ENCODE measurements around the gene DUOX1.

The DUOX1 gene

GRCh38 chr15:45118131-45118588 lies 11.6 kb upstream of the DUOX1 start:
- H3K27ac ChIP-seq (replicated peaks), result no peak overlapping the region
- peaks cover 53% of the 10 kb centered on the region for H3K27me3 ChIP-seq (ENCODE audit: insufficient read depth, poor library complexity, severe bottlenecking)
- no peak overlapping the region for H3K4me3 ChIP-seq (replicated peaks; ENCODE audit: insufficient read depth, low read length)
- TF ChIP-seq CTCF (IDR thresholded peaks at IDR 0.05; ENCODE audit: insufficient read depth, low read length) (peak; percentile 99), GABPA (IDR thresholded peaks at IDR 0.05; ENCODE audit: low read depth) (no peak), SPI1 (IDR thresholded peaks at IDR 0.05; ENCODE audit: borderline replicate concordance, low read depth) (no peak), POLR2AphosphoS5 (IDR thresholded peaks at IDR 0.05; ENCODE audit: low read depth) (no peak), REST (IDR thresholded peaks at IDR 0.05; ENCODE audit: insufficient replicate concordance, low read depth) (no peak)
- DNase-seq (ENCODE audit: low read depth in 1 of 2, low spot score in 1 of 2), result peak; percentile 52 to 87

- no peak for DNase-seq (ENCODE audit: low read depth in 1 of 2, low spot score in 1 of 2)
- TF ChIP-seq SPI1 (IDR thresholded peaks at IDR 0.05; ENCODE audit: borderline replicate concordance, low read depth) (no peak), GABPA (IDR thresholded peaks at IDR 0.05; ENCODE audit: low read depth) (no peak), REST (IDR thresholded peaks at IDR 0.05; ENCODE audit: insufficient replicate concordance, low read depth) (no peak), POLR2AphosphoS5 (IDR thresholded peaks at IDR 0.05; ENCODE audit: low read depth) (no peak), CTCF (IDR thresholded peaks at IDR 0.05; ENCODE audit: insufficient read depth, low read length) (no peak)
- H3K27me3 ChIP-seq (ENCODE audit: insufficient read depth, poor library complexity, severe bottlenecking), result peaks cover 44% of the 10 kb centered on the region
- H3K27ac ChIP-seq (replicated peaks), result no peak overlapping the region
- no peak overlapping the region for H3K4me3 ChIP-seq (replicated peaks; ENCODE audit: insufficient read depth, low read length)
Measured at GRCh38 chr15:45118996-45119395, 10.8 kb upstream of the DUOX1 start.

GRCh38 chr15:45120081-45120972 lies 9.5 kb upstream of the DUOX1 start:
- Histone ChIP-seq H3K27ac (replicated peaks) (no peak overlapping the region), H3K4me3 (replicated peaks; ENCODE audit: insufficient read depth, low read length) (no peak overlapping the region), H3K27me3 (ENCODE audit: insufficient read depth, poor library complexity, severe bottlenecking) (peaks cover 36% of the 10 kb centered on the region)
- DNase-seq (ENCODE audit: low read depth in 1 of 2, low spot score in 1 of 2), result no peak
- TF ChIP-seq REST (IDR thresholded peaks at IDR 0.05; ENCODE audit: insufficient replicate concordance, low read depth) (no peak), CTCF (IDR thresholded peaks at IDR 0.05; ENCODE audit: insufficient read depth, low read length) (no peak), SPI1 (IDR thresholded peaks at IDR 0.05; ENCODE audit: borderline replicate concordance, low read depth) (no peak)
